Endothelial cell of umbilical vein (primary cell): ENCODE measurements around the gene DHX9. TPM values are rescaled to one million over a fixed set of nuclear protein-coding genes. Genes with fewer than 3 reads are reported as not detected.
A peak's percentile ranks its signal among the peaks of the same experiment; 100 is the strongest.

ENCODE experiments used
- BruUV-seq: library from RNA; stranded (reverse); fragments of 400-500 nt; replicated peaks from 2 replicates; lab custom pipeline; 2021; lab: Mats Ljungman, UMichigan
- CTCF ChIA-PET: fragments of 300-600, 350-600 bp; sonication (Branson Sonifier 250); formaldehyde crosslinking; loops from one replicate; lab custom pipeline; 2021; ENCODE audit warnings: antibody characterized with exemption, inconsistent platforms; lab: Charles Lee
- POLR2A ChIA-PET: fragments of 300-600, 350-600 bp; sonication (Branson Sonifier 250); formaldehyde crosslinking; loops from one replicate; lab custom pipeline; 2021; ENCODE audit warnings: antibody characterized with exemption, inconsistent platforms; lab: Charles Lee
- DNase-seq: peaks from one replicate; pipeline ENCODE4 v3.0.0-alpha.2; 2011; ENCODE audit warnings: low read depth, low spot score
- FAIRE-seq: peaks from 2 replicates; lab custom pipeline; 2011; peaks lifted over from hg19 to GRCh38; lab: Jason Lieb, UNC
- H2AFZ ChIP-seq: 2 replicates; pipeline ENCODE4 v1.6.0; 2012; ENCODE audit warnings: low read depth, low read length, control low read depth, inconsistent platforms
- H3K27ac ChIP-seq: 2 replicates; pipeline ENCODE4 v1.5.1; 2011; ENCODE audit warnings: low read depth, mild to moderate bottlenecking, control low read depth, low read length, moderate library complexity; ENCODE audit not compliant: insufficient read depth
- H3K27me3 ChIP-seq, 2 experiments: 2 replicates each; pipeline versions ENCODE4 v1.6.0 to v1.6.1; 2011; ENCODE audit warnings: low read length in 2 of 2, mixed read lengths in 1 of 2; ENCODE audit not compliant: control insufficient read depth in 2 of 2, insufficient read depth in 2 of 2
- H3K36me3 ChIP-seq, 2 experiments: 2 replicates in 1 of 2; 3 replicates in 1 of 2; pipeline ENCODE4 v1.5.1; 2011; ENCODE audit warnings: low read length in 2 of 2, mild to moderate bottlenecking in 1 of 2, moderate library complexity in 1 of 2; ENCODE audit not compliant: control insufficient read depth in 2 of 2, insufficient read depth in 2 of 2; ENCODE audit errors: extremely low read depth in 1 of 2
- H3K4me1 ChIP-seq: 3 replicates; pipeline ENCODE4 v1.5.1; 2011; ENCODE audit warnings: mild to moderate bottlenecking, low read length; ENCODE audit not compliant: control insufficient read depth, insufficient read depth; ENCODE audit errors: extremely low read depth
- H3K4me2 ChIP-seq: 2 replicates; pipeline ENCODE4 v1.6.1; 2011; ENCODE audit warnings: low read length, control low read depth, mixed read lengths; ENCODE audit not compliant: insufficient read depth
- H3K4me3 ChIP-seq, 3 experiments: fragments of 200-600 bp in 1 of 3; sonication (generic), shearing (Covaris generic) in 1 of 3; replicated peaks in 1 of 3; 2 replicates each; pipeline ENCODE4 v1.5.1; 2011 to 2016; ENCODE audit warnings: control low read depth in 3 of 3, low read length in 3 of 3, mild to moderate bottlenecking in 2 of 3, inconsistent platforms in 1 of 3, low read depth in 1 of 3, moderate library complexity in 1 of 3; ENCODE audit not compliant: insufficient read depth in 1 of 3
- H3K79me2 ChIP-seq: 2 replicates; pipeline ENCODE4 v1.6.0; 2012; ENCODE audit warnings: low read length, inconsistent platforms; ENCODE audit not compliant: control insufficient read depth, insufficient read depth
- H3K9ac ChIP-seq: replicated peaks from 2 replicates; pipeline ENCODE3; 2011; ENCODE audit warnings: low read length, control low read depth; ENCODE audit not compliant: insufficient read depth; ENCODE audit errors: extremely low read depth
- H3K9me1 ChIP-seq: replicated peaks from 3 replicates; pipeline ENCODE4 v1.6.0; 2011; ENCODE audit warnings: mild to moderate bottlenecking, low read length; ENCODE audit not compliant: control insufficient read depth, insufficient read depth; ENCODE audit errors: extremely low read depth
- H3K9me3 ChIP-seq: replicated peaks from 2 replicates; pipeline ENCODE4 v1.5.1; 2012; ENCODE audit warnings: low read length, inconsistent platforms; ENCODE audit not compliant: control insufficient read depth, insufficient read depth
- H4K20me1 ChIP-seq: replicated peaks from 2 replicates; pipeline ENCODE3; 2011; ENCODE audit warnings: mild to moderate bottlenecking, low read length; ENCODE audit not compliant: control insufficient read depth, insufficient read depth; ENCODE audit errors: extremely low read depth
- CTCF ChIP-seq, 2 donors: IDR thresholded peaks; 1 replicate in 1 of 2; 2 replicates in 1 of 2; pipeline ENCODE4 v1.5.1; 2011; ENCODE audit warnings: low read length in 2 of 2, mild to moderate bottlenecking in 2 of 2, moderate library complexity in 2 of 2, control low read depth in 1 of 2, inconsistent platforms in 1 of 2, low read depth in 1 of 2; ENCODE audit not compliant: insufficient read depth in 1 of 2; ENCODE audit errors: extremely low read depth in 1 of 2
- EZH2 ChIP-seq: IDR thresholded peaks from 2 replicates; pipeline ENCODE4 v1.6.1; 2012; ENCODE audit warnings: borderline replicate concordance, low read depth, mild to moderate bottlenecking, moderate library complexity, low read length, inconsistent platforms; ENCODE audit not compliant: severe bottlenecking
- FOS ChIP-seq: IDR thresholded peaks from 2 replicates; pipeline ENCODE4 v1.6.1; 2011; ENCODE audit warnings: mild to moderate bottlenecking, low read length, moderate library complexity, borderline replicate concordance; ENCODE audit not compliant: insufficient read depth
- GATA2 ChIP-seq: IDR thresholded peaks from 2 replicates; pipeline ENCODE4 v1.7.0; 2011; ENCODE audit warnings: low read depth, mild to moderate bottlenecking, moderate library complexity, mixed read lengths, low read length; ENCODE audit not compliant: insufficient read length, insufficient read depth
- JUN ChIP-seq: IDR thresholded peaks from 2 replicates; pipeline ENCODE4 v1.6.1; 2011; ENCODE audit warnings: borderline replicate concordance, low read depth; ENCODE audit not compliant: insufficient read length, insufficient read depth
- MAX ChIP-seq: IDR thresholded peaks from 2 replicates; pipeline ENCODE4 v1.6.1; 2011; ENCODE audit not compliant: insufficient read depth, insufficient read length
- MYC ChIP-seq: IDR thresholded peaks from one replicate; pipeline ENCODE4 v1.6.1; 2011; ENCODE audit warnings: mild to moderate bottlenecking, low read depth, low read length
- POLR2A ChIP-seq: IDR thresholded peaks from 2 replicates; pipeline ENCODE4 v1.6.1; 2012; ENCODE audit warnings: low read depth, mild to moderate bottlenecking, control low read depth, low read length
- POLR2AphosphoS5 ChIP-seq: IDR thresholded peaks from 2 replicates; pipeline ENCODE4 v1.6.1; 2012; ENCODE audit warnings: low read depth, mild to moderate bottlenecking, control low read depth, low read length, moderate library complexity; ENCODE audit not compliant: insufficient read depth
- dilution Hi-C: fragments of 300-500 bp; cut with MboI; formaldehyde crosslinking; loops from one replicate; pipeline ENCODE4 v1.15.0; 2019; ENCODE audit warnings: low sequenced_read_pairs; ENCODE audit not compliant: extremely low pct_ligation_motif_present
- intact Hi-C: fragments of 100-400 bp; cut with micrococcal nuclease; formaldehyde crosslinking; loops from one replicate; pipeline ENCODE4 v1.10.0; 2022
- polyA plus RNA-seq, 4 experiments: library from polyadenylated mRNA; depleted of rRNA in 3 of 4; stranded (reverse) in 3 of 4; unstranded in 1 of 4; fragments of >200 nt; gene quantifications; 2 replicates each; pipeline versions ENCODE4 v1.2.1 to v1.2.3, GENCODE V29; 2011 to 2012; ENCODE audit warnings: missing spikeins in 1 of 4
- total RNA-seq: library from RNA; stranded (reverse); gene quantifications from 2 replicates; pipeline ENCODE4 v1.2.3, GENCODE V29; 2021

DHX9 gene
- total and polyA plus RNA-seq, 2 donors (not counting 3 experiments of a cell fraction or from before 2014, with no cell fraction given), result 142 to 220 TPM

- Histone ChIP-seq H3K4me2 (no peak overlapping the region), H2AFZ (no peak overlapping the region), H3K27me3 (no peaks in the 10 kb centered on the region), H3K27ac (no peak overlapping the region), H3K9me1 (no peaks in the 10 kb centered on the region), H3K9ac (no peak overlapping the region), H3K36me3 (no peaks in the 10 kb centered on the region), H3K79me2 (peaks cover 14% of the 10 kb centered on the region), H4K20me1 (peaks cover 2% of the 10 kb centered on the region), H3K9me3 (no peaks in the 10 kb centered on the region), H3K4me3 (no peak overlapping the region), H3K4me1 (peaks cover 13% of the 10 kb centered on the region)
- DNase-seq (no peak), FAIRE-seq (peak; percentile 4)
- no TSS peak for BruUV-seq
- intact Hi-C loops, result no loop called here
- ChIA-PET CTCF (no interaction called here), POLR2A (no interaction called here)
- TF ChIP-seq FOS, result peak; percentile 46
- no peak for TF ChIP-seq MAX
- TF ChIP-seq CTCF (IDR thresholded peaks at IDR 0.05; ENCODE audit: extremely low read depth in 1 of 2, insufficient read depth in 1 of 2, low read depth in 1 of 2, low read length in 2 of 2), result no peak
- dilution Hi-C loops, result no loop called here
Observed at GRCh38 chr1:182835806-182836205, 3.3 kb upstream of the DHX9 start.

GRCh38 chr1:182841368-182841988 lies 2.3 kb downstream of the DHX9 start:
- POLR2A ChIA-PET, result no interaction called here
- Histone ChIP-seq H3K9me3 (no peaks in the 10 kb centered on the region), H3K27ac (no peak overlapping the region), H3K36me3 (peaks cover 7 to 10% of the 10 kb centered on the region in 2 experiments), H3K27me3 (no peaks in the 10 kb centered on the region), H3K4me1 (peaks cover 23% of the 10 kb centered on the region), H3K9me1 (no peaks in the 10 kb centered on the region), H4K20me1 (peaks cover 19% of the 10 kb centered on the region), H3K9ac (peak overlapping the region; percentile 19), H3K79me2 (peaks cover 70% of the 10 kb centered on the region), H3K4me3 (peak overlapping the region in 2 of 3 experiments; percentile 11 to 88), H3K4me2 (peak overlapping the region; percentile 87), H2AFZ (no peak overlapping the region)
- dilution Hi-C loops (no loop called here), intact Hi-C loops (no loop called here)
- TF ChIP-seq MAX, result no peak
- no peak for TF ChIP-seq POLR2A
- TF ChIP-seq POLR2AphosphoS5, result no peak
- TF ChIP-seq EZH2, result no peak
- no peak for TF ChIP-seq CTCF (IDR thresholded peaks at IDR 0.05; ENCODE audit: extremely low read depth in 1 of 2, insufficient read depth in 1 of 2, low read depth in 1 of 2, low read length in 2 of 2)
- no peak for TF ChIP-seq GATA2
- no peak for TF ChIP-seq MYC
- TF ChIP-seq FOS, result no peak
- no peak for TF ChIP-seq JUN
- CTCF ChIA-PET, result no interaction called here
- peak; percentile 54 for FAIRE-seq
- no TSS peak for BruUV-seq
- DNase-seq, result peak; percentile 18
